ENCODE measurements around the gene PHYKPL. TPM values are rescaled to one million over a fixed set of nuclear protein-coding genes. Genes with fewer than 3 reads are reported as not detected.
"Not testable (repeated sequence)": the region's sequence is repeated elsewhere in the genome, so short reads cannot be mapped to it uniquely, and the experiment has no call there.

Gene PHYKPL
- total and polyA plus RNA-seq, 2 donors (not counting 3 experiments of a cell fraction or from before 2014, with no cell fraction given) = 71.7 to 81.7 TPM

GRCh38 chr5:178198151-178198550 is 34.5 kb downstream of the PHYKPL start:
- peaks cover 3 to 12% of the 10 kb centered on the region in 2 experiments for H3K27me3 ChIP-seq (ENCODE audit: control insufficient read depth in 2 of 2, insufficient read depth in 2 of 2, low read length in 2 of 2)
- H3K4me2 ChIP-seq (ENCODE audit: insufficient read depth, low read length); H3K9me1 ChIP-seq (replicated peaks; ENCODE audit: control insufficient read depth, extremely low read depth, insufficient read depth, low read length); H2AFZ ChIP-seq (ENCODE audit: low read depth, low read length); DNase-seq (ENCODE audit: low read depth, low spot score); H3K36me3 ChIP-seq (ENCODE audit: control insufficient read depth in 2 of 2, extremely low read depth in 1 of 2, insufficient read depth in 2 of 2, low read length in 2 of 2); H3K79me2 ChIP-seq (ENCODE audit: control insufficient read depth, insufficient read depth, low read length); intact Hi-C loops (cut with micrococcal nuclease); H3K9ac ChIP-seq (replicated peaks; ENCODE audit: extremely low read depth, insufficient read depth, low read length); dilution Hi-C loops (cut with MboI; ENCODE audit: extremely low pct_ligation_motif_present, low sequenced_read_pairs); POLR2A ChIA-PET; H3K4me1 ChIP-seq (ENCODE audit: control insufficient read depth, extremely low read depth, insufficient read depth, low read length); BruUV-seq (replicated peaks); H4K20me1 ChIP-seq (replicated peaks; ENCODE audit: control insufficient read depth, extremely low read depth, insufficient read depth, low read length); H3K9me3 ChIP-seq (replicated peaks; ENCODE audit: control insufficient read depth, insufficient read depth, low read length); FAIRE-seq; H3K27ac ChIP-seq (ENCODE audit: insufficient read depth, low read depth, low read length); H3K4me3 ChIP-seq (replicated peaks in 1 of 3; ENCODE audit: insufficient read depth in 1 of 3, low read depth in 1 of 3, low read length in 3 of 3): not testable (repeated sequence)
- CTCF ChIA-PET = interaction anchor here (0.7 to 1.5 kb wide), 3 partner anchors 16 to 130 kb away, joined by 3 to 5 read pairs (median 4); no protein-coding TSS in a partner anchor

- Histone ChIP-seq H3K27me3 (ENCODE audit: control insufficient read depth in 2 of 2, insufficient read depth in 2 of 2, low read length in 2 of 2) (peaks cover 3 to 12% of the 10 kb centered on the region in 2 experiments), H3K4me2 (ENCODE audit: insufficient read depth, low read length) (no peak overlapping the region), H3K4me3 (replicated peaks in 1 of 3; ENCODE audit: insufficient read depth in 1 of 3, low read depth in 1 of 3, low read length in 3 of 3) (no peak overlapping the region), H3K36me3 (ENCODE audit: control insufficient read depth in 2 of 2, extremely low read depth in 1 of 2, insufficient read depth in 2 of 2, low read length in 2 of 2) (no peaks in the 10 kb centered on the region), H4K20me1 (replicated peaks; ENCODE audit: control insufficient read depth, extremely low read depth, insufficient read depth, low read length) (no peaks in the 10 kb centered on the region), H3K4me1 (ENCODE audit: control insufficient read depth, extremely low read depth, insufficient read depth, low read length) (no peaks in the 10 kb centered on the region), H3K9me1 (replicated peaks; ENCODE audit: control insufficient read depth, extremely low read depth, insufficient read depth, low read length) (no peaks in the 10 kb centered on the region), H3K9me3 (replicated peaks; ENCODE audit: control insufficient read depth, insufficient read depth, low read length) (no peaks in the 10 kb centered on the region), H3K79me2 (ENCODE audit: control insufficient read depth, insufficient read depth, low read length) (no peaks in the 10 kb centered on the region), H3K27ac (ENCODE audit: insufficient read depth, low read depth, low read length) (no peak overlapping the region), H3K9ac (replicated peaks; ENCODE audit: extremely low read depth, insufficient read depth, low read length) (no peak overlapping the region), H2AFZ (ENCODE audit: low read depth, low read length) (no peak overlapping the region)
- FAIRE-seq (no peak), DNase-seq (ENCODE audit: low read depth, low spot score) (no peak)
- no peak for TF ChIP-seq FOS (IDR thresholded peaks at IDR 0.05; ENCODE audit: borderline replicate concordance, insufficient read depth, low read length)
- peak; percentile 33 to 56 for TF ChIP-seq CTCF (IDR thresholded peaks at IDR 0.05; ENCODE audit: extremely low read depth in 1 of 2, insufficient read depth in 1 of 2, low read depth in 1 of 2, low read length in 2 of 2)
- no peak for TF ChIP-seq EZH2 (IDR thresholded peaks at IDR 0.05; ENCODE audit: borderline replicate concordance, low read depth, low read length, severe bottlenecking)
- ChIA-PET POLR2A (interaction anchor here (0.6 kb wide), 1 partner anchor 1354 kb away, joined by 3 read pairs; the partner anchor contains the start of gene RUFY1), CTCF (interaction anchor here (0.6 to 1.5 kb wide), 4 partner anchors 15 to 135 kb away, joined by 3 to 4 read pairs (median 4); no protein-coding TSS in a partner anchor)
- intact Hi-C loops (cut with micrococcal nuclease) = no loop called here
- dilution Hi-C loops (cut with MboI; ENCODE audit: extremely low pct_ligation_motif_present, low sequenced_read_pairs) = no loop called here
- BruUV-seq (replicated peaks) = no TSS peak
Observed at GRCh38 chr5:178196986-178197385, 35.6 kb downstream of the PHYKPL start.
